ENCODE results near the gene CRYGB.
"Not testable (repeated sequence)": the region's sequence is repeated elsewhere in the genome, so short reads cannot be mapped to it uniquely, and the experiment has no call there.

CRYGB gene

DNA sequence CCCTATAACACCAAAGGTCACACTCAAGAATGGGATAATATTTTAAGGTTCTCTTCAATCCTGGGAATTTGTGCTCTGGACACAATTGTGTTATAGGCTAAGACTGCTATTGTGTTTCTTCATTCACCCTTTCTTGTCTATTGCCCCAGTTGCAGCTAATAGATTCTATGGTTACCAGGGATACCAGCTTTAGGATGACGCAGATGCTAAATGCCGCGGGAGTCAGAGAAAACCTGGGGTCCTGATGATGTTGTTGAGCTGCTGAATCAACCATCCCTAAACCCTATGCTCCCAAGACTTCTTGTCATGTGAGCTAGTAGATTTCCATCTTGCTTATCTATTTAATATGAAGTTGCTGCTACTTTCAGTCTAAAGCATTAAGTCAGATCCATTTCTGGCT, 27.0 kb downstream of the CRYGB start:
- no peak for DNase-seq

DNA sequence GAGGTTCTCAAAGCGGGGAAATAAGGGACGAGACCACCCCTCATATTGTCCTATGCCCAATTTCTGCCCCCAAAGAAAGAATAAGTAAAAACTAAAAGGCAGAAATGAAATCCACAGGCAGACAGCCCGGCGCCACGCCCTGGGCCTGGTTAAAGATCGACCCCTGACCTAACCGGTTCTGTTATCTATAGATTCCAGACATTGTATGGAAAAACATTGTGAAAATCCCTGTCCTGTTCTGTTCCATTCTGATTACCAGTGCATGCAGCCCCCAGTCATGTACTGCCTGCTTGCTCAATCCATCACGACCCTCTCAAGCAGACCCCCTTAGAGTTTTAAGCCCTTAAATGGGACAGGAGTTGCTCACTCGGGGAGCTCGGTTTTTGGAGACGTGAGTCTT, 28.6 kb downstream of the CRYGB start:
- not testable (repeated sequence) for DNase-seq

DNA sequence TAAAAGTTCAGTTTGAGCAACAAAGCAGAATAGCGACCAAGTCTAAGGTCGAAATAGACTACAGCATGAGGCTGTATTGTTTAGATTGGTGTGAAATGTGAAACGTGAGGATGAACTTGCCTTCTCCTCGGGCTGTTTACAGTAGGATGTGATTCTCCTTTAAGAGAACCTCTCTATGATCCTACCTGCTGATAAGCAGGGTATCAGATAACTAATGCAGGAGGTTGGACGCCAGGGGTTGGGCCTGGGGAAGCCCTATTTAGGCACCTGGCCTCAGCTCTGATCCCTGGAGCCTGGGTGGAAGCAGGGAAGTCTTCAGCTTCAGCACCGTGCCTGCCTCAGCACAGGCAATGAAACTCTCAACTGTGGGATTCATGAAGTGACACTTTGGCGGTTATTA, 33.0 kb downstream of the CRYGB start:
- no peak for DNase-seq

GRCh38 chr2:208112273-208112745, 33.6 kb downstream of the CRYGB start:
- DNase-seq: not testable (repeated sequence)

DNA sequence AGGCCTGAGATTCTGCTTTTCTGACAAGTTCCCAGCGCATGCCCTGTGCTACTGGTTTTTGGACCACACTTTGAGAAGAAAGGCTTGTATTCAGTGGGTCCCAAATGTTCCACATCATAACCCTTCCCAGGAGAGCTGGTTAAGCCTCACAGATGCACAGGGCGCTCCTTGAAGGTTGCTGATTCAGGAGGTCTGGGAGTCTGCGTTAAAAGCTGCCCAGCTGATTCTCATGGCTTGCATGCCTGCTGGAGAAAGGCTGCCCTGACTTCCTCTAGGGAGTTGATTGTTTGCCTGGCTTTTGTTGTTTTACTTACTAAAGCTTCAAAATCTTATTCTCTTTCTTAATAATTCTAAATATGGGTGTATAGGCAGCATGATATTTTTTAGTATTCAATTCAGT, 42.3 kb downstream of the CRYGB start:
- DNase-seq: no peak

DNA sequence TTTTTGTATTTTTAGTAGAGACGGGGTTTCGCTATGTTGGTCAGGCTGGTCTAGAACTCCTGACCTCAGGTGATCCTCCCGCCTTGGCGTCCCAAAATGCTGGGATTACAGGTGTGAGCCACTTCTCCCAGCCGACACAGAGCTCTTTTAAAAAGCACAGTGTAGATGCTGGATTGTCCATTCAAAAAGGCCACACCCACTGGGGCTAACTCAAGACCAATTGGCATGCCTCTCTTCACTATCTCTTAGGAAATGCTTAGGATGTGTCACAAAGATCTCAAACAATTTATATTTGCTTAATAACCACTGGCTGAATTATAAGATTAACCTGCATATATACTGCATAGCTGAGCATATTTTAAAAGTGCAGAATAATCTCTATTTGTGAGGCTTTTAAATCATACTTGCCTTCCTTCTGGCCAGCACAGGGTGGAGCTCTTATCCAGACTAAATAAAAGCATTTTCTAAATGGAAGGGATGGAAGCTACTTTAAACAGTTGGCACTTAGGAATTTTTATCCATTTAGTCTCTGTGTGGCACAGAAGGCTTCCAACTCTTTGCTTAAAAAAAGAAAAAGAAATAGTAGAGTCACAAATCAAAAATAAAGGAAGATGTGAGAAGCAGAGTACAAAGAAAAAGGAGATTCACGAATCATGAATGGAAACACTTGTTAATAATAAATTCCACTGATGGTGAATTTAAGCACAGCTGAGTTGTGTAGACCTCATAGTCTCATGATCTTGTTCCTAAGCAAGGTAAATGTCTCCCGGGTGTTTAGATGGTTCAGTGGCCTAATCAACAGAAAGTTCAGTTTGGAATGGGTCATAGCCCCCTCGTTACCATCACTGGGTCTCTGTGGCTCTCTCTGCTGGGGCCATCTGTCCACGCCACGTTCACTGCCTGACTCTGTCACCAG, 44.0 kb downstream of the CRYGB start:
- peak in 1 of 56 donors; percentile 29 for DNase-seq

GRCh38 chr2:208099682-208100470, 46.1 kb downstream of the CRYGB start:
- no peak for DNase-seq

GRCh38 chr2:208098701-208099100, 47.3 kb downstream of the CRYGB start:
- not testable (repeated sequence) for DNase-seq

DNA sequence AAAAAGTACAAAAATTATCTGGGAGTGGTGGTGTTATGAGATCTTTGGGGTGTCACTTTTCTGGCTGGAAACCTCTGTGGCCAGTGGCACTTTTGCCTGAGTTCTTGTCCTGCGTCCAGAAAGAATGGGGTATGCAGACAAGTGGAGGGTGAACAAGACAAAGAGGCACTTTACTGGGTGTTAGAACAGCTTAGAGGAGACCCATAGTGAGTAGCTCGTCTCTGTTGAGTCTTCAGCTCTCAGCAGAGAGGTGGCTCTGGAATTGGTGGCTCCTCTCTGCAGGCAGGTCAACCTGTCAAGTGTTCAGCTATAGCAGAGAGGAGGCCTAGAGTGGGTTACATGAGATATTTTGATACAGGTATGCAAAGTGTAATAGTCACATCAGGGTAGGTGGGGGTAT, 47.7 kb downstream of the CRYGB start:
- no peak for DNase-seq

DNA sequence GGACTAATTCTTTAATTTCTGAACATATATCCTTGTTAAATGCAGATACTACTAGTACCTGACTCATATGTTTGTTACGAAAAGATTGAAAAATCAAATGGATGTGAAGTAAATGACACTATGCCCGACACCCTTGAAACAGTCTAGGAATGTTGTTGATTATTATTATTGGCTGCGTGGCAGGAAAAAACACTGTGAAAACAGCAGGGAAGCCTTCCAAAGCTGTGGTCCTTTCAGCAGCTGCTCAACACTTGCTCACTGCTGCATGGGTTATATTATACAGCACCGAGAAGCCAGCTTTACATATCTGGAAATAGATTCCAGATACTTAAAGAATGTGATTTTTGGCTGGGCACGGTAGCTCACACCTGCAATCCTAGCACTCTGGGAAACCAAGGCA, 48.2 kb downstream of the CRYGB start:
- DNase-seq: no peak

- DNase-seq: no peak
Measured at GRCh38 chr2:208097313-208097712, 48.6 kb downstream of the CRYGB start.

DNA sequence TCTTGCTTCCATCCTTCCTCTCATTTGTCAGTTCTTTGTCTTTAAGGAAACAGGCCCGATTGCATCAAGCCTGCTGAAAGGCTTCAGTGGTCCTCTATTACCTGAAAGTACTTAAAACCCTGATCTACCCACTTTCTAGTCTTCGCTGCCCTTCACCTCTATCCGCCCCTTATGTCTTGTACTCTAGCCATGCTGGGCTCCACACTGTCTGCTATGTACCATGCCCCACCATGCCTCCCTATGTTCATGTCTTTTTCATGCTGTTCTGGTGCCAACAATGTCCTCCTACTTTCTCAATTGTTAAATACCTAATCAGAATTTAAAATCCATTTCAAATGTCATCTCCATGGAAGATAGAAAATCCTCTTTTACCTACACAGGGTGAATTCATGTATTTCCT, 49.9 kb downstream of the CRYGB start:
- DNase-seq: no peak

DNA sequence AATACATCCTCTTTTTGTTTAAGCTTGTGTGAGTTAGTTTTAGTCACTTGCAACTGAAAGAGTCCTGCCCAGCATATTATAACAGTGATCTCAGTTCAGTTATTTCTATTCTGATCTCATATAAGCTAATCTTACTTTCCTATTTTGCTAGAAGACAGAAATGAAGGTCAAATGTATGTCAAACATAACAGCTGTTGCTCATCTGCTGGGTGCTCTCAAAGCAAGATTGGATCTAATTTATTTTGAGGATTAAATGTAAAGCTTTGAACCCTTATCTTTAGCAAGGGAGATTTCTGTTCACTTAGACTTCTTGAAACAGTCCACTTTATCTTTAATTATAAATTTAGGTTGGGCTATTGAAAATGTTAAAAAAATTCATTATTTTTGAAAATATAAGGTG, 52.8 kb downstream of the CRYGB start:
- no peak for DNase-seq

All from nucleus accumbens (tissue), 56 donors.